OCI-LY7 (cell line): ENCODE measurements around the gene CEP72. TPM values are rescaled to one million over a fixed set of nuclear protein-coding genes. Genes with fewer than 3 reads are reported as not detected.

ENCODE experiments used
- BruUV-seq: library from RNA; stranded (reverse); fragments of 400-500 nt; replicated peaks from 2 replicates; lab custom pipeline; 2021; lab: Mats Ljungman, UMichigan
- CTCF ChIA-PET: fragments of 300-600 bp; sonication (Branson Sonifier 250); formaldehyde crosslinking; loops from one replicate; lab custom pipeline; 2022; ENCODE audit warnings: antibody characterized with exemption; ENCODE audit not compliant: unreplicated experiment; lab: Charles Lee
- POLR2A ChIA-PET: fragments of 300-600 bp; sonication (Branson Sonifier 250); formaldehyde crosslinking; loops from one replicate; lab custom pipeline; 2022; ENCODE audit warnings: antibody characterized with exemption; lab: Charles Lee
- DNase-seq: peaks from one replicate; pipeline ENCODE4 v3.0.0-alpha.2; 2015; ENCODE audit warnings: low spot score
- H2AFZ ChIP-seq: fragments of 200-600 bp; sonication (generic), shearing (Covaris generic); 2 replicates; pipeline ENCODE4 v1.6.1; 2014; ENCODE audit warnings: mild to moderate bottlenecking, antibody characterized with exemption, low read length, moderate library complexity
- H3K27ac ChIP-seq: fragments of 200-600 bp; sonication (generic); 2 replicates; pipeline ENCODE4 v1.5.1; 2014; ENCODE audit warnings: mixed run types, low read depth, mild to moderate bottlenecking, moderate library complexity, low read length, inconsistent platforms; ENCODE audit not compliant: poor library complexity, severe bottlenecking
- H3K36me3 ChIP-seq: fragments of 200-600 bp; sonication (generic); 2 replicates; pipeline ENCODE4 v1.6.1; 2014; ENCODE audit warnings: mild to moderate bottlenecking, antibody characterized with exemption, low read length, moderate library complexity, mixed read lengths; ENCODE audit not compliant: insufficient read depth
- H3K4me1 ChIP-seq: fragments of 200-600 bp; sonication (generic); 2 replicates; pipeline ENCODE4 v1.5.1; 2014; ENCODE audit warnings: mild to moderate bottlenecking, low read length; ENCODE audit not compliant: insufficient read depth, poor library complexity, severe bottlenecking
- H3K4me2 ChIP-seq: fragments of 200-600 bp; sonication (generic); 2 replicates; pipeline ENCODE4 v1.6.1; 2014; ENCODE audit warnings: mild to moderate bottlenecking, low read length
- H3K4me3 ChIP-seq: fragments of 200-600 bp; sonication (generic); 2 replicates; pipeline ENCODE4 v1.5.1; 2014; ENCODE audit warnings: mild to moderate bottlenecking, low read depth, low read length; ENCODE audit not compliant: poor library complexity, severe bottlenecking
- H3K79me2 ChIP-seq: fragments of 200-600 bp; sonication (generic); 2 replicates; pipeline ENCODE4 v1.6.1; 2016; ENCODE audit warnings: low read depth, mild to moderate bottlenecking, low read length, moderate library complexity, mixed read lengths; ENCODE audit not compliant: insufficient read depth
- H3K9me2 ChIP-seq: fragments of 200-600 bp; sonication (generic); 2 replicates; pipeline ENCODE4 v1.6.1; 2016; ENCODE audit warnings: mild to moderate bottlenecking, low read length, mixed read lengths; ENCODE audit not compliant: insufficient read depth
- H3K9me3 ChIP-seq: fragments of 200-600 bp; sonication (generic); 2 replicates; pipeline ENCODE4 v1.6.1; 2014; ENCODE audit warnings: mild to moderate bottlenecking, mixed run types, low read length, mixed read lengths
- H4K20me1 ChIP-seq: fragments of 200-600 bp; sonication (generic); 2 replicates; pipeline ENCODE4 v1.6.1; 2014; ENCODE audit warnings: mild to moderate bottlenecking, antibody characterized with exemption, low read length, moderate library complexity, mixed read lengths; ENCODE audit not compliant: insufficient read depth
- EZH2phosphoT487 ChIP-seq: fragments of 200-600 bp; sonication (generic); IDR thresholded peaks from 2 replicates; pipeline ENCODE4 v1.6.1; 2018; ENCODE audit warnings: low read depth, borderline replicate concordance, mild to moderate bottlenecking, mixed run types, antibody characterized with exemption, low read length, moderate library complexity, mixed read lengths
- intact Hi-C: fragments of 100-400 bp; cut with micrococcal nuclease; formaldehyde crosslinking; loops from one replicate; pipeline ENCODE4 v1.10.0; 2022; ENCODE audit not compliant: unreplicated experiment
- total RNA-seq, 2 experiments: library from RNA; depleted of rRNA in 1 of 2; stranded (reverse); fragments of >200 nt in 1 of 2; shearing (Covaris generic) in 1 of 2; gene quantifications; 2 replicates each; pipeline ENCODE4 v1.2.3, GENCODE V29; 2014 to 2022
- TF ChIP-seq, protein P1 (sequence below): fragments of 200-600 bp; sonication (generic); conservative IDR thresholded peaks from 2 replicates; pipeline ENCODE4 v1.5.1; 2014; ENCODE audit warnings: mild to moderate bottlenecking, antibody characterized with exemption, low read length, moderate library complexity, mixed read lengths

CEP72 gene
- total RNA-seq, 2 experiments from 2014 or later = 26.9 to 42.7 TPM

DNA sequence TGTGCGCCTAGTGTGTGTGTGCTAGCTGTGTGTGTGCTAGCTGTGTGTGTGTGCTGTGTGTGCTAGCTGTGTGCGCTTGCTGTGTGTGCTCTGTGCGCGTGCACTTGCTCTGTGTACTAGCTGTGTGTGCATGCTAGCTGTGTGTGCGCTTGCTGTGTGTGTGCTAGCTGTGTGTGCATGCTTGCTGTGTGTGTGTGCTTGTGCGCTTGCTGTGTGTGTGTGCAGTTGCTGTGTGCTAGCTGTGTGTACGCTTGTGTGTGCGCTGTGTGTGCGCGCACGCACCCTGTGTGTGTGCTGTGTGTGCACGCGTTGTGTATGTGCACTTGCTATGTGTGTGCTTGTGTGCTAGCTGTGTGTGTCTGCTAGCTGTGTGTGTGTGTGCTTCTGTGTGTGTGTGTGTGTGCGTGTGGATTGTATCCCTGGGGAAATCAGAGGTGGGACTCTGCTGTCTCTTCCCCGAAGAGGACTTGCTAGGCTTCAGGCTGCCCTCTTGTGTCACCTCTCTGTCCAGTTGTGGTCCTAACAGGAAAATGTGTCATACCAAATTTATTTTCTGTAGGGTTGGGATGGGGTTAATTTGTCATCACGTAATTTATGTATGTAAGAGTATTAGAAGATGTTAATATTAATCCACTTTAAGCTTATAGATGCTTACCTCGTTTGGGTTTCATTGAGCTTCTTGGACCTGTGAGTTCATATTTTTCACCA, 42.1 kb downstream of the CEP72 start:
- Histone ChIP-seq H3K36me3 (peaks cover 74% of the 10 kb centered on the region), H3K9me2 (no peaks in the 10 kb centered on the region), H4K20me1 (no peaks in the 10 kb centered on the region), H3K4me1 (no peaks in the 10 kb centered on the region), H3K9me3 (0 out of 2 replicates have a peak, but pooled peaks cover 5% of the 10 kb centered on the region), H2AFZ (no peak overlapping the region), H3K4me3 (no peak overlapping the region), H3K79me2 (no peaks in the 10 kb centered on the region), H3K27ac (no peak overlapping the region), H3K4me2 (no peak overlapping the region)
- intact Hi-C loops = no loop called here
- no TSS peak for BruUV-seq
- ChIA-PET CTCF (no interaction called here), POLR2A (no interaction called here)
- TF ChIP-seq, protein P1, sequence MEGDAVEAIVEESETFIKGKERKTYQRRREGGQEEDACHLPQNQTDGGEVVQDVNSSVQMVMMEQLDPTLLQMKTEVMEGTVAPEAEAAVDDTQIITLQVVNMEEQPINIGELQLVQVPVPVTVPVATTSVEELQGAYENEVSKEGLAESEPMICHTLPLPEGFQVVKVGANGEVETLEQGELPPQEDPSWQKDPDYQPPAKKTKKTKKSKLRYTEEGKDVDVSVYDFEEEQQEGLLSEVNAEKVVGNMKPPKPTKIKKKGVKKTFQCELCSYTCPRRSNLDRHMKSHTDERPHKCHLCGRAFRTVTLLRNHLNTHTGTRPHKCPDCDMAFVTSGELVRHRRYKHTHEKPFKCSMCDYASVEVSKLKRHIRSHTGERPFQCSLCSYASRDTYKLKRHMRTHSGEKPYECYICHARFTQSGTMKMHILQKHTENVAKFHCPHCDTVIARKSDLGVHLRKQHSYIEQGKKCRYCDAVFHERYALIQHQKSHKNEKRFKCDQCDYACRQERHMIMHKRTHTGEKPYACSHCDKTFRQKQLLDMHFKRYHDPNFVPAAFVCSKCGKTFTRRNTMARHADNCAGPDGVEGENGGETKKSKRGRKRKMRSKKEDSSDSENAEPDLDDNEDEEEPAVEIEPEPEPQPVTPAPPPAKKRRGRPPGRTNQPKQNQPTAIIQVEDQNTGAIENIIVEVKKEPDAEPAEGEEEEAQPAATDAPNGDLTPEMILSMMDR = no peak
- no peak for TF ChIP-seq EZH2phosphoT487
- DNase-seq = no peak

DNA sequence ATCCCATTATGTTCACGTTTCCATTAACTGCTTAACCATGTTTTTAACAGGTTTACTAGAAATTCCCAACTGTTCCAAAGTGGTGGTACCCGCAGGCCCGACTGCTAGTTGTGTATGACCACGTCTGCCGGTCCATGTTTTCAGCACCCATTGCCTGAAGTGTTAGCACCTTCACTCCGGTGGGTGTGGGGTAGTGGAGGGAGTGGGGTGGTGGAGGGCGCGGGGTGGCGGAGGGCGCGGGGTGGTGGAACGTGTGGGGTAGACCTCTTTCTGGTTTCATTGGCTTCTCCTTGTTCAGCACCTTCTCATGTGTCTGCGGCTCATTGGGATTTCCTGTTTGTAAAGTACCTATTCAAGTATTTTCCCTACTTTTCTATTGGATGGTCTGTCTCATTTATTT, 43.3 kb downstream of the CEP72 start:
- Histone ChIP-seq H3K4me2 (no peak overlapping the region), H3K9me2 (no peaks in the 10 kb centered on the region), H3K4me3 (no peak overlapping the region), H3K4me1 (no peaks in the 10 kb centered on the region), H4K20me1 (no peaks in the 10 kb centered on the region), H3K9me3 (no peaks in the 10 kb centered on the region), H3K79me2 (no peaks in the 10 kb centered on the region), H3K36me3 (peaks cover 75% of the 10 kb centered on the region), H2AFZ (no peak overlapping the region), H3K27ac (no peak overlapping the region)
- TF ChIP-seq EZH2phosphoT487 = no peak
- TF ChIP-seq, protein P1 = no peak
- intact Hi-C loops = no loop called here
- CTCF ChIA-PET = no interaction called here
- DNase-seq = no peak
- POLR2A ChIA-PET = interaction anchor here (0.6 kb wide), 1 partner anchor 14 kb away, joined by 3 read pairs; no protein-coding TSS in a partner anchor
- no TSS peak for BruUV-seq

DNA sequence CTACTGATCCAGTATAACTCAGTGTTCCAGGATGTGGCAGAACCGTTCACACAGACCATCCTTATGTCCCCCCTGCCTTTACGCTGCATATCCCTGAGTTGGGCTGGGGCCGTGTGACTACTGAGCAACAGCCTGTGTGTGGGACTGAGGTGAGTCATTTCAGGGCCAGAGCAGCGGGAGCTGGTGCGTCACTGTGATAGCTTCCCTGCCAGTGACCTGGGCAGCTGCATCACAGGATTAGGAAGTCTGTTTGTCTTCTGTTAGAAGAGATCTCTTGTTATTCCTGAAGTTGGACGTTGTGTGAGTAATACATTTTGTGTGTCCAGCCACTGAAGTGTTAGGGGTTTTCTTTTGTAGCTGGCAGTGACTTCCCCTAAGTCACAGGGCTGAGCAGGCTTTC, 45.4 kb downstream of the CEP72 start:
- Histone ChIP-seq H2AFZ (no peak overlapping the region), H4K20me1 (no peaks in the 10 kb centered on the region), H3K27ac (no peak overlapping the region), H3K79me2 (no peaks in the 10 kb centered on the region), H3K4me2 (no peak overlapping the region), H3K4me1 (no peaks in the 10 kb centered on the region), H3K36me3 (peaks cover 63% of the 10 kb centered on the region), H3K9me2 (no peaks in the 10 kb centered on the region), H3K9me3 (no peaks in the 10 kb centered on the region), H3K4me3 (no peak overlapping the region)
- no peak for TF ChIP-seq EZH2phosphoT487
- TF ChIP-seq, protein P1 = no peak
- ChIA-PET CTCF (no interaction called here), POLR2A (no interaction called here)
- no peak for DNase-seq
- BruUV-seq = no TSS peak
- intact Hi-C loops = no loop called here
